Measurements from ENCODE around the gene HBB.

HBB gene

GRCh38 chr11:5242933-5243815, 16.3 kb upstream of the HBB start:
- Histone ChIP-seq H3K27ac (ENCODE audit: low read depth, low read length) (no peak overlapping the region), H3K9ac (ENCODE audit: low read length) (no peak overlapping the region), H3K27me3 (ENCODE audit: control insufficient read depth, insufficient read depth, low read length) (no peaks in the 10 kb centered on the region), H3K4me1 (ENCODE audit: control insufficient read depth, insufficient read depth, low read length) (no peaks in the 10 kb centered on the region), H3K36me3 (ENCODE audit: control insufficient read depth, insufficient read depth, low read length) (no peaks in the 10 kb centered on the region), H3K4me3 (ENCODE audit: low read length) (no peak overlapping the region)

DNA sequence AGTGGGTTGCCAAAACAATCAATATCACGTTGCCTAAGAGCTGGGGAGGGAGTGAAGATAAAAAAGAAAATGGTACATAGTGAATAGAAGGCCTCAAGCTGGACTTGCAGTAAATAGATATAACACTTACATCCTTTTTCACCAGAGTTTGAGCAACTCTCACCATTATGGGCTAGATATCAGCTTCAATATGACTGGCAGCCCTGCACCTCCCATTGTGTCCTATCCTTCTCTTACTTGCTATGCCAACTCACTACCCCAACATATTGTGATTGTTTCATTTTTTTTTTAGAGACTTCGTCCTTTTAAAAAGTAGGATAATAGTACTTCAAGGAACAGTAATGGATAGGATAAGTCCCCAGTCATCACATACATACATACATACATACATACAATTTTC, 15.3 kb upstream of the HBB start:
- Histone ChIP-seq H3K27ac (ENCODE audit: low read depth, low read length) (no peak overlapping the region), H3K27me3 (ENCODE audit: control insufficient read depth, insufficient read depth, low read length) (no peaks in the 10 kb centered on the region), H3K4me1 (ENCODE audit: control insufficient read depth, insufficient read depth, low read length) (no peaks in the 10 kb centered on the region), H3K4me3 (ENCODE audit: low read length) (no peak overlapping the region), H3K9ac (ENCODE audit: low read length) (no peak overlapping the region), H3K36me3 (ENCODE audit: control insufficient read depth, insufficient read depth, low read length) (no peaks in the 10 kb centered on the region)

- no peak overlapping the region for H3K9ac ChIP-seq (ENCODE audit: low read length)
- no peak overlapping the region for H3K4me3 ChIP-seq (ENCODE audit: low read length)
- H3K36me3 ChIP-seq (ENCODE audit: control insufficient read depth, insufficient read depth, low read length) = no peaks in the 10 kb centered on the region
- no peaks in the 10 kb centered on the region for H3K27me3 ChIP-seq (ENCODE audit: control insufficient read depth, insufficient read depth, low read length)
- no peak overlapping the region for H3K27ac ChIP-seq (ENCODE audit: low read depth, low read length)
- no peaks in the 10 kb centered on the region for H3K4me1 ChIP-seq (ENCODE audit: control insufficient read depth, insufficient read depth, low read length)
Observed at GRCh38 chr11:5241458-5241857, 14.6 kb upstream of the HBB start.

- H3K27ac ChIP-seq (ENCODE audit: low read depth, low read length) = no peak overlapping the region
- no peaks in the 10 kb centered on the region for H3K4me1 ChIP-seq (ENCODE audit: control insufficient read depth, insufficient read depth, low read length)
- no peaks in the 10 kb centered on the region for H3K27me3 ChIP-seq (ENCODE audit: control insufficient read depth, insufficient read depth, low read length)
- H3K4me3 ChIP-seq (ENCODE audit: low read length) = no peak overlapping the region
- H3K36me3 ChIP-seq (ENCODE audit: control insufficient read depth, insufficient read depth, low read length) = no peaks in the 10 kb centered on the region
- no peak overlapping the region for H3K9ac ChIP-seq (ENCODE audit: low read length)
Observed at GRCh38 chr11:5240458-5240857, 13.6 kb upstream of the HBB start.

- H3K27me3 ChIP-seq (ENCODE audit: control insufficient read depth, insufficient read depth, low read length) = no peaks in the 10 kb centered on the region
- no peak overlapping the region for H3K4me3 ChIP-seq (ENCODE audit: low read length)
- no peaks in the 10 kb centered on the region for H3K36me3 ChIP-seq (ENCODE audit: control insufficient read depth, insufficient read depth, low read length)
- no peak overlapping the region for H3K27ac ChIP-seq (ENCODE audit: low read depth, low read length)
- H3K4me1 ChIP-seq (ENCODE audit: control insufficient read depth, insufficient read depth, low read length) = no peaks in the 10 kb centered on the region
- no peak overlapping the region for H3K9ac ChIP-seq (ENCODE audit: low read length)
Observed at GRCh38 chr11:5240056-5240455, 13.2 kb upstream of the HBB start.

DNA sequence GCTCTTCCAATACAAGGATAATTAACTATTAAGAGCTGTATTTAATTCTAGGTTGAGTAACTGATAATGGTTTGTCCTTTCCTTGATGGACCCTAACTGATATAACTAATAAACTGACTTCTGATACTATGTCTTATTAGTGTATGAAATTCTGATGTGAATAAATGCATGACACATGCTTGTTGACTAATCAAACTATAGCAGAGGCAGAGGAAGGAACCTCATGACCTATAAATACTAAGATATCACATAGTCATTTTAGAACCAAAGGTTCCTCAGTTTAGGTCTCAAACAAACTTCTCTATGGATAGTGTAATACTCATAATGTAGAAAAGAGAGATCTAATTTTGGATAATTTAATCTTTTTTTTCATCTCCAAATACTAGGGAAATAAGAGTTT, 12.2 kb upstream of the HBB start:
- Histone ChIP-seq H3K4me3 (ENCODE audit: low read length) (no peak overlapping the region), H3K27me3 (ENCODE audit: control insufficient read depth, insufficient read depth, low read length) (no peaks in the 10 kb centered on the region), H3K9ac (ENCODE audit: low read length) (no peak overlapping the region), H3K4me1 (ENCODE audit: control insufficient read depth, insufficient read depth, low read length) (no peaks in the 10 kb centered on the region), H3K36me3 (ENCODE audit: control insufficient read depth, insufficient read depth, low read length) (no peaks in the 10 kb centered on the region), H3K27ac (ENCODE audit: low read depth, low read length) (no peak overlapping the region)

DNA sequence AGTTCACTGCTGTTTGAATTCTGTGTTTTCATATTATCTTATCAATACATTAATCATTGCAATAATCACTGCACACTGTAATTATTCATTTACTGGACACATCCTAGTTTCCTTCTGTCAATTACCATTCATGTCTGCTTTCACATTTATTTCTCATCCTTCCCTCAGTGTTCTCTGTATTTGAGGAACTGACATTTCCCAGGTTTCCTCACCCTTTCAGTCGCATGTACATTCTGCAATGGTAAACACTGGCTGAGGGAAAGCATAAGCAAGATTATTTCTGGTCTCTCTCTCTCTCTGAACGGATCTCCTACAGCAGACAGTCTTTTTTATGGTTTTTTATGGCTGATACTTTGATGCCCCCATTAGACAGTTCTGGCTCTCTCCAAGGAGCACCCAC, 11.6 kb upstream of the HBB start:
- no peaks in the 10 kb centered on the region for H3K27me3 ChIP-seq (ENCODE audit: control insufficient read depth, insufficient read depth, low read length)
- H3K9ac ChIP-seq (ENCODE audit: low read length) = no peak overlapping the region
- no peak overlapping the region for H3K27ac ChIP-seq (ENCODE audit: low read depth, low read length)
- no peaks in the 10 kb centered on the region for H3K4me1 ChIP-seq (ENCODE audit: control insufficient read depth, insufficient read depth, low read length)
- no peaks in the 10 kb centered on the region for H3K36me3 ChIP-seq (ENCODE audit: control insufficient read depth, insufficient read depth, low read length)
- H3K4me3 ChIP-seq (ENCODE audit: low read length) = no peak overlapping the region

- no peaks in the 10 kb centered on the region for H3K36me3 ChIP-seq (ENCODE audit: control insufficient read depth, insufficient read depth, low read length)
- H3K27me3 ChIP-seq (ENCODE audit: control insufficient read depth, insufficient read depth, low read length) = no peaks in the 10 kb centered on the region
- H3K4me3 ChIP-seq (ENCODE audit: low read length) = no peak overlapping the region
- no peak overlapping the region for H3K27ac ChIP-seq (ENCODE audit: low read depth, low read length)
- H3K9ac ChIP-seq (ENCODE audit: low read length) = no peak overlapping the region
- H3K4me1 ChIP-seq (ENCODE audit: control insufficient read depth, insufficient read depth, low read length) = no peaks in the 10 kb centered on the region
Observed at GRCh38 chr11:5237420-5237819, 10.5 kb upstream of the HBB start.

- H3K36me3 ChIP-seq (ENCODE audit: control insufficient read depth, insufficient read depth, low read length) = no peaks in the 10 kb centered on the region
- no peaks in the 10 kb centered on the region for H3K4me1 ChIP-seq (ENCODE audit: control insufficient read depth, insufficient read depth, low read length)
- no peaks in the 10 kb centered on the region for H3K27me3 ChIP-seq (ENCODE audit: control insufficient read depth, insufficient read depth, low read length)
- no peak overlapping the region for H3K27ac ChIP-seq (ENCODE audit: low read depth, low read length)
- no peak overlapping the region for H3K9ac ChIP-seq (ENCODE audit: low read length)
- H3K4me3 ChIP-seq (ENCODE audit: low read length) = no peak overlapping the region
Observed at GRCh38 chr11:5235364-5236095, 8.7 kb upstream of the HBB start.

- Histone ChIP-seq H3K27me3 (ENCODE audit: control insufficient read depth, insufficient read depth, low read length) (no peaks in the 10 kb centered on the region), H3K36me3 (ENCODE audit: control insufficient read depth, insufficient read depth, low read length) (no peaks in the 10 kb centered on the region), H3K4me1 (ENCODE audit: control insufficient read depth, insufficient read depth, low read length) (no peaks in the 10 kb centered on the region), H3K4me3 (ENCODE audit: low read length) (no peak within 1 kb of the TSS), H3K27ac (ENCODE audit: low read depth, low read length) (no peak within 1 kb of the TSS), H3K9ac (ENCODE audit: low read length) (no peak within 1 kb of the TSS)
Observed at GRCh38 chr11:5234381-5234834, 7.5 kb upstream of the HBB start, which contains the start of gene HBD. Gene HBD (minus strand): TSS chr11:5234483. CDS start chr11:5234433, 50 bp downstream.

DNA sequence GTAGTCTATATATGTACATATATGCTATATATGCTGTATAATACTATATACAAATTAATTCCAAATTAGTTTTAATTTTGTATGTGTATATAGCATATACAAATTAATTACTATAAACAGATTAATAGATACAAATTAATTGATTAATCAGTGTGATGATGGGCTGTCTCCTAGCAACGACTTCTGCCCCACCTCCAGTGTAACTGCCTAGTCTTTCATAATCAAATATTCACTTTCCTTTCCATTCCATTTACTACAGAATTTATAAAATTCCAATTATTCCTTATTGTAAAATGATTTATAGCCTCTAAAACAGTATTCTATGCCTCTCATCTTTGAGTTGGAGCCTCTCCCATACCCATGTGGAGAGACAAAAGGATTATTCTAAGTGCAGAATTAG, 6.4 kb upstream of the HBB start:
- H3K9ac ChIP-seq (ENCODE audit: low read length) = no peak overlapping the region
- H3K4me1 ChIP-seq (ENCODE audit: control insufficient read depth, insufficient read depth, low read length) = no peaks in the 10 kb centered on the region
- no peak overlapping the region for H3K4me3 ChIP-seq (ENCODE audit: low read length)
- no peaks in the 10 kb centered on the region for H3K27me3 ChIP-seq (ENCODE audit: control insufficient read depth, insufficient read depth, low read length)
- H3K27ac ChIP-seq (ENCODE audit: low read depth, low read length) = no peak overlapping the region
- H3K36me3 ChIP-seq (ENCODE audit: control insufficient read depth, insufficient read depth, low read length) = no peaks in the 10 kb centered on the region

DNA sequence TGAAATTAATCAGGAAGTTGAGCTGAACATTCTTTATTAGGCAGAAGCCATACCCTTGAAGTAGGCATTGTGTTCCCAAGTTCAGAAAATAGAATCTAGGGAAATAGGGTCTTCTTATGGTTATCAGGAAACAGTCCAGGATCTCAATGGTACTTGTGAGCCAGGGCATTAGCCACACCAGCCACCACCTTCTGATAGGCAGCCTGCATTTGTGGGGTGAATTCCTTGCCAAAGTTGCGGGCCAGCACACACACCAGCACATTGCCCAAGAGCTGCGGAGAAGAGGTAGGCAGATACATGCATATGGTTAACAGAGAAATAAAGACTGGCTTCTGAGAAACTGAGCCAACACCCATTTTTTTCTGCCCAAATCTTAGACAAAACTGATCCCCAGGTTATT, 6.0 kb upstream of the HBB start:
- H3K9ac ChIP-seq (ENCODE audit: low read length) = no peak overlapping the region
- H3K4me1 ChIP-seq (ENCODE audit: control insufficient read depth, insufficient read depth, low read length) = no peaks in the 10 kb centered on the region
- no peak overlapping the region for H3K27ac ChIP-seq (ENCODE audit: low read depth, low read length)
- H3K4me3 ChIP-seq (ENCODE audit: low read length) = no peak overlapping the region
- H3K36me3 ChIP-seq (ENCODE audit: control insufficient read depth, insufficient read depth, low read length) = no peaks in the 10 kb centered on the region
- H3K27me3 ChIP-seq (ENCODE audit: control insufficient read depth, insufficient read depth, low read length) = no peaks in the 10 kb centered on the region

Data from rectal smooth muscle tissue (tissue), 1 donor.